Iris pigment epithelial cell (primary cell): Measurements from ENCODE around the gene ADAMTS14.

Source experiments
- DNase-seq: peaks from one replicate; pipeline ENCODE4 v3.0.0-alpha.2; 2011; ENCODE audit warnings: low read depth

The ADAMTS14 gene

GRCh38 chr10:70735161-70735560 is 62.9 kb downstream of the ADAMTS14 start:
- DNase-seq: no peak

GRCh38 chr10:70736525-70736924 is 64.2 kb downstream of the ADAMTS14 start:
- DNase-seq: no peak

GRCh38 chr10:70737250-70737649 is 64.9 kb downstream of the ADAMTS14 start:
- no peak for DNase-seq

DNA sequence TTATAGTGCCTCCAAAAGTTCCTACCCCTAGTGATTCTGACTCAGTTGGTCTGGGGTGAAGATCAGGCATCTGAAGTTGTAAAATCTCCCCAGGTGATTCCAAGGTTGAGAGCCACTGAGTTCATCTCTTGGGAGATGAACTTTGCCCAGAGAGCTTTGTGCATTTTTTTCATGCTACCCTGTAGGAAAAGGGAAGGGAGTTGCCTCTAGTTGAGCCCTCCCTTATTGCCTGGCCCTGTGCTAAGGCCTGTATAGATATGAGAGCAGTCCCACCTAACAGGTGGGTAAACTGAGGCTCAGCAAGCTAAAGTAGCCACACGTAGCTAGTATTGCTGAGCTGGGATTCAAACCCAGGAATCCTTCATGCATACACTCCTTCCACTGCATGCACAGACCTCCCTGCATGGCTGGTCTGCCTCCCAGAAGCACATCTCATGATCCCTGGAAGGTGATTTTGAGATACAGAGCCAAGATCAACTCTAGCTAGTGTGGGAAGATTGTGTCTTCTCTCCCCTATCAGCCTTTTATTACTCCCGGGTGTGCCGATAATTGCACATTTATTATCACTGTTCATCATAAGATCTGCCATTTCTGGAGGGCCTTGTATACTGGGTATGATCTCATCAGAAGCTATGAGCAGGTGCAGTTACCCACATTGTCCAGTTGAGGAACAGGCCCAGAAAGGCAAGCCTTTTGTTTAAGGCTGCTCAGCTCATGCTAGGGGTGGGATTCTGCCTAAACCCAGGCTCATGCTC is 65.9 kb downstream of the ADAMTS14 start:
- DNase-seq: no peak

- no peak for DNase-seq
These were observed 66.4 kb downstream of the ADAMTS14 start for GRCh38 chr10:70738761-70739121.

DNA sequence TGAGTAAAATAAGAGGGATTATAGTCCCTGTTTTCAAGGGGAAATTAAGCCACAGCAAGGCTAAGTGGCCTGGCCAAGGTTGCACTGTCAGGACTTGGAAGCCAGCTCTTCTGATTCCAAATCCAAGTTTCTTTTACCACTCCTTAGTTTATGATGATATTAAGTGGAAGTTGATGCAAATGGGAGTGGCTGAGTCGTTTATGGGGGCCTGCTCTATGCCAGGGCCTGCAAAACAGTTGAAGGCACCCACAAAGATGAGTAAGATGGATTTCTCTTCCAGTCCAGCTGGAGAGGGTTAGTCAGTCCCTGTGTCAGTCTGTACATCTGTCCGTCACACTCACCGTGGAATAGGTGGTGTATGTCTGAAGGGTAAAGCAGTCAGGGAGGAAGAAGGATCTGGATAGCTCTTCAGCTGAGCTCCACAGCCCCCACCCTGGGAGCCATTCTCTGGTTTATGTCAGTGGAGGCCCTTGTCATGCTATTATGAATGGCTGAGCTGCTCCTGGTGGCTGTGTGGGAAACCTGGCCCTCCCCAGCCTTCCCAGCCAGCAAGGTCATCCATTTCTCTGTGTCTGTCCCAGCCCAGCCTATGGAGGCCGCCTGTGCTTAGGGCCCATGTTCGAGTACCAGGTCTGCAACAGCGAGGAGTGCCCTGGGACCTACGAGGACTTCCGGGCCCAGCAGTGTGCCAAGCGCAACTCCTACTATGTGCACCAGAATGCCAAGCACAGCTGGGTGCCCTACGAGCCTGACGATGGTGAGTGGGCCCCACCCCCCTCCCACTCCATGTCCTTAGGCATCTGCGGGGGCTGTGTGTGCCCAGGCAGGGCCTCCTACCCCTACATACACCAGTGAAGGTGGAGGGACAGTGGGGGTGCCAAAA is 68.3 kb downstream of the ADAMTS14 start:
- DNase-seq: no peak

DNA sequence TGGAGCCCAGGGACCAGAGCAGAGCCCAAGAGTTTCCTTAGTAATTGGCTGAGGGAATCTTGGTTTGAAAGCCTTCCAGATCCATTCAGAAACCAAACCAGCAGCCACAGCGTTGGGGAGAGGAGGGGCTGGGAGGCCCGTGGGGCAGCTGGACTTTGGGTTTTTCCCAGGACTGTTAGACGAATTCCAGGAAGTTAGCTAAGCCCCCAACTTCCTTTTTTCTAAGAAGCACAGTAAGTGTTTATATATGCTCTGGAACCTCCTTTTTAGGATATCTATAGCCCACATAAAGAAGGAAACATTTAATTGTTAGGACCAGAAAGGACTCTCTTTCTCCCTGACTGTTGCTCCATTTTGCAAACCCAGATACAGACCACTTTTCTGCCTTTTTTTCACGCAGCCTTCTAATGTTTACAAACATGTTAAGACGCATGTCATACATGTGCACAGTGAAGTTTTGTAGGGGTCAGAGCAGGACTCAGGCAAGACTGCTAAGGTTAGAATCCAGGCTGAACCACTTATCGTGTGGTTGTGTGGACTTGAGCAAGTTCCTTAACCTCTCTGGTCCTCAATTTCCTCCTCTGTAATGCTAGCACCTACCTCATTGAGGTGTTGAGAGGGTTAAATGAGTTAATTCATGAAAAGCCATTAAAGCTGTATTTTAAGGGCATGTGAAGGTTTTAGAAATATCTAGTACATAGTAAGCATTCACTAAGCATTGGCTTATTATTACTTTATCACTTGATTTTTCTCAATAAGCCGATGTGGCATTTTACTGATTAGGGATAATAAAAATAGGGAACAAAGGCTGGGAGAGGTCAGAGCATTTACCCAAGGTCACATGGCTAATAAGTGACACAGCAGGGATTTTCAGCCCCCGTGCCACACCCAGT is 70.5 kb downstream of the ADAMTS14 start:
- peak; percentile 61 for DNase-seq

- DNase-seq: no peak
These were observed 71.1 kb downstream of the ADAMTS14 start for GRCh38 chr10:70743430-70743788.

GRCh38 chr10:70743879-70744278 is 71.6 kb downstream of the ADAMTS14 start:
- DNase-seq: no peak

DNA sequence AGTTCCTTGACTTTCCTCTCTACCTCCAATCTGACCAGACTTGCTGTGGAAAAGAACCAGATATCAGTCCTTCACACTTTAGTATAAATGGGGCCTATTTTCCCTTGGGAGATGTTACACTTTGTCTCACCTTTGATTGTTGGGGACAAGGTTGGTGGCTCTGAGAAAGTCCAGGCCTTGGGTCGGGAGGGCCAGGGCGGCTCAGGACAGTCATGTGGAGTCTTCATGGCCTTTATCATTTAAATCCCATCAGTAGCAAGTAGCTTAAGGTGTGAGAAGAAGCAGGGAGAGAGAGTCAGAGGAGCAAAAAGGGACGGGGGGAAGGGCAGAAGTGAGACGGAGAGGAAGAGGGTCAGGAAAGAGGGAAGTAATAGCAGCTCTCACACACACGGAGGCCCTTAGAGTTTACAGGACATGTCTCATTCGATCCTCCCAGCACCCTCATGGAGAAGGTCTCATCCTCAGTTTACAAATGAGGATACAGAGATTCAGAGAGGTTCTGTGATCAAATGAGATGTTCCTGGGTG is 72.4 kb downstream of the ADAMTS14 start:
- DNase-seq: no peak

DNA sequence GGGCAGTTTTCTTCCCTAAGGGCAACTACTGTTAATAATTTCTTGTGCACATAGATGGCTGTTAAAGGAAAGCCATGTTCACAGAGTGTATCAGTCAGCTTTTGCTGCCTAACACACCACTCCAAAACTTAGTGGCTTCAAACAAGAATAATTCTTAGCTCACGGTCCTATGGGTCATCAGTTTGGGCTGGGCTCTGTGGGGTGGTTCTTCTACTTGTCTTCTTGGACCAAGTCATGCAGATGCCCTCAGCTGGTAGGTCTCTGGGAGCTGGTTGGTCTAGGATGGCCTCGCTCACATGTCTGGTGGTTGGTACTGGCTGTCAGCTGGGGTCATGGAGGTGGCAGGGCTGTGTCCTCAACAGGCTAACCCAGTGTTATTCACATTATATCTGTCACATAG is 73.2 kb downstream of the ADAMTS14 start:
- no peak for DNase-seq

GRCh38 chr10:70747192-70747965 is 75.1 kb downstream of the ADAMTS14 start:
- DNase-seq: no peak

GRCh38 chr10:70748305-70748704 is 76.0 kb downstream of the ADAMTS14 start:
- no peak for DNase-seq

- DNase-seq: no peak
These were observed 76.7 kb downstream of the ADAMTS14 start for GRCh38 chr10:70748801-70749573.

DNA sequence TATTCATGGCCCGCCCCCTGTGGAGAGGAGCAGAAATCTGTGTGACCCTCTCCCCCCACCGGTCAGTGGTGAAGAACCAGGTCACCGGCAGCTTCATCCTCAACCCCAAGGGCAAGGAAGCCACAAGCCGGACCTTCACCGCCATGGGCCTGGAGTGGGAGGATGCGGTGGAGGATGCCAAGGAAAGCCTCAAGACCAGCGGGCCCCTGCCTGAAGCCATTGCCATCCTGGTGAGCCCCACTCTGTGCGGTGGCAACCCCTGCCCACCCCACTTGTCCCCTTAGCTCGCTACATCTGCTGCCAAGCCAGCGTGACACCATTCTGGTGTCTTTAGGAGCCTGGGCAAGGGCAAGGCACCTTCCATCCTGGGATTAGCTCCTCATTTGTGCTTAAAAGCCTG is 77.5 kb downstream of the ADAMTS14 start:
- no peak for DNase-seq

- no peak for DNase-seq
These were observed 77.9 kb downstream of the ADAMTS14 start for GRCh38 chr10:70750156-70750703.

DNA sequence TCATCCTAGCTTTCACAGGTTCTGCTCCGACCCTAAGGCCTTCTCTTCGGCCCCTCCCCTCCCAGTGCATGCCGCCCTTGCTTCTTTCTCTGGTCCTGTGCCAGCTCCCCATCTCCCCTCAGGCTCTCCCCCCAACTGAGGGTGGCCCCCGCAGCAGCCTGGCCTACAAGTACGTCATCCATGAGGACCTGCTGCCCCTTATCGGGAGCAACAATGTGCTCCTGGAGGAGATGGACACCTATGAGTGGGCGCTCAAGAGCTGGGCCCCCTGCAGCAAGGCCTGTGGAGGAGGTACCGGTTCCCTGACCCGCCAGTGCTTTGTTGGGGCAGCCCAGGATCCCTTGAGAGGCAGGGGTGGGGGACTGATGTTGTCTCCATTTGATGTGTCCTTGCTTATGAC is 79.0 kb downstream of the ADAMTS14 start:
- no peak for DNase-seq

- DNase-seq: no peak
These were observed 79.7 kb downstream of the ADAMTS14 start for GRCh38 chr10:70751991-70752390.

- DNase-seq: no peak
These were observed 80.3 kb downstream of the ADAMTS14 start for GRCh38 chr10:70752571-70752970.

DNA sequence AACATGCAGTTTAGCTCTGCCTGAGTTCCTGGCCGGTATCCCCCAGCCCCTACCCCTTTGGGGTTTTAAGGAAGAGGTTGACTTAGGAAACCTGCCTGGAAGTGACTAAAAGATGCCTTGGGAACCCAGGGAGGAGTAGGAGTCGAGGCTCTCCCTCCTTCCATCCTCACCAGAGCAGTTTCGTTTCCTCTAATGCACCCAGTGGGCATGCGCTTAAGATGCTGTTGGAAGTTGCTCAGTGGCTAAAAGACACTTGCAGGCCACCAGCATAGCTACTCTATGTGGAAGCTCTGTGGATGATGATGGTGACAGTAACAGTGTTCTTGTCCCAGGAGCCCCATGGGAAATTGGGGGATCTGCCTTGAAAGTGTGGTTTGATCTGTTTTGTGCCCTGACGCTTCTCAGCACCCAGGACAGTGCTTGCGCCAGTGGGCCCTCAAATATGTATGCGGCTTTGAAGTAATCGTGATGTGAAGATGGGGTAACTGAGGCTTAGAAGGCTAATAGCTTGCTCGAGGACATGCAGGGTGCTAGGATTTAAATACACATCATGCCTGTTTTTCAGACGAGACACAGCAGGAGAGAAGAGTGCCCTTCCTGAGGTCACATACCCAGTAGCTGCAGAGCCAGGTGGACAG is 80.8 kb downstream of the ADAMTS14 start:
- no peak for DNase-seq
